ENCODE data around the gene DRC1. TPM values are rescaled to one million over a fixed set of nuclear protein-coding genes. Genes with fewer than 3 reads are reported as not detected.

The DRC1 gene
- total RNA-seq, 3 donors from 2014 or later (not counting 1 experiment from before 2014, with no cell fraction given): not detected

DNA sequence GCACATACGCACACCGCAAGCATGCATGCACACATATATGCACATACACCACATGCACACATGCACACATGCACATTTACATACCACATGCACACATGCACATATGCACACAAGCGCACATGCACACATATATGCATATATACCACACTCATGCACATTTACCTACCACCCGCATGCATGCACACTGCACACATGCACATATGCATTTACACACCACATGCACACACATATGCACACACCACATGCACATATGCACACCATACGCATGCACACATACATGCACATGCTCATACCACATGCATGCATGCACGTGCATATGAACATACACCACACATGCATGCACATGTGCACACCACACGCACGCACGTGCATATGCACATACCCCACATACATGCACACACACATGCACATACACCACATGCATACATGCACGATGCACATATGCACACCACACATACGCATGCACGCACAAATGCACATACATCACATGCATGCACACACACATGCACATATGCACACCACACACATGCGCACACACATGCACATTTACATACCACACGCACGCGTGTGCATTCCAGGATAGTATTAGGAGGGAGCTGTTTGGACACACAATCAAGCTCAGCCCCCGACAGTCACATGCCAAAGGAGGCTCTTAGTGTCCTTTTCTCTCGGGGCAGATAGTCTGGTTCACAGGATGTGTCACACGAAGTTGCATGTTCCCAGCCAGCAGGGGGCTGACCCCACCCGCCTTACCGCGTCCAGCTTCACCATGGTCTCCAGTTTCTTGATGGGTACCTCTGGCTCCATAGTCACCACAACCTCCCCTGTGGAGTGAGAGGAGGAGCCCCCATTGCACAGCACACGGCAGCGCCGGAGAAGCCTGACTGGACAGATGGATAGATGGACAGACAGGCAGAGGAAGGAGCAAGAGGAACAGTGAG, 70.3 kb downstream of the DRC1 start:
- Histone ChIP-seq H3K4me1 (ENCODE audit: control insufficient read depth, insufficient read depth, low read length) (no peaks in the 10 kb centered on the region), H3K27me3 (ENCODE audit: control insufficient read depth, insufficient read depth, low read length) (no peaks in the 10 kb centered on the region), H3K4me3 (ENCODE audit: low read length) (no peak overlapping the region), H3K9me3 (ENCODE audit: control insufficient read depth, insufficient read depth, low read length) (peaks cover 9% of the 10 kb centered on the region), H3K36me3 (ENCODE audit: control insufficient read depth, insufficient read depth, low read length) (no peaks in the 10 kb centered on the region), H3K27ac (ENCODE audit: low read length) (no peak overlapping the region)
- no peak overlapping the region for H3K4me3 Mint-ChIP-seq
- DNase-seq (no peak), ATAC-seq (peak in 1 of 3 donors; percentile 25)
- no peaks in the 10 kb centered on the region for H3K36me3 Mint-ChIP-seq
- H3K4me1 Mint-ChIP-seq: no peaks in the 10 kb centered on the region
- H3K9me3 Mint-ChIP-seq: peaks cover 2 to 4% of the 10 kb centered on the region in 2 donors
- 92% methylated on average over 25 of the region's 25 CpGs for WGBS (ENCODE audit: insufficient coverage)
- H3K27ac Mint-ChIP-seq: no peak overlapping the region
- intact Hi-C loops (cut with micrococcal nuclease): no loop called here
- TF ChIP-seq, protein P1, sequence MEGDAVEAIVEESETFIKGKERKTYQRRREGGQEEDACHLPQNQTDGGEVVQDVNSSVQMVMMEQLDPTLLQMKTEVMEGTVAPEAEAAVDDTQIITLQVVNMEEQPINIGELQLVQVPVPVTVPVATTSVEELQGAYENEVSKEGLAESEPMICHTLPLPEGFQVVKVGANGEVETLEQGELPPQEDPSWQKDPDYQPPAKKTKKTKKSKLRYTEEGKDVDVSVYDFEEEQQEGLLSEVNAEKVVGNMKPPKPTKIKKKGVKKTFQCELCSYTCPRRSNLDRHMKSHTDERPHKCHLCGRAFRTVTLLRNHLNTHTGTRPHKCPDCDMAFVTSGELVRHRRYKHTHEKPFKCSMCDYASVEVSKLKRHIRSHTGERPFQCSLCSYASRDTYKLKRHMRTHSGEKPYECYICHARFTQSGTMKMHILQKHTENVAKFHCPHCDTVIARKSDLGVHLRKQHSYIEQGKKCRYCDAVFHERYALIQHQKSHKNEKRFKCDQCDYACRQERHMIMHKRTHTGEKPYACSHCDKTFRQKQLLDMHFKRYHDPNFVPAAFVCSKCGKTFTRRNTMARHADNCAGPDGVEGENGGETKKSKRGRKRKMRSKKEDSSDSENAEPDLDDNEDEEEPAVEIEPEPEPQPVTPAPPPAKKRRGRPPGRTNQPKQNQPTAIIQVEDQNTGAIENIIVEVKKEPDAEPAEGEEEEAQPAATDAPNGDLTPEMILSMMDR (IDR thresholded peaks at IDR 0.05): no peak
- H3K27me3 Mint-ChIP-seq (ENCODE audit: low read depth in 2 of 2): no peaks in the 10 kb centered on the region

DNA sequence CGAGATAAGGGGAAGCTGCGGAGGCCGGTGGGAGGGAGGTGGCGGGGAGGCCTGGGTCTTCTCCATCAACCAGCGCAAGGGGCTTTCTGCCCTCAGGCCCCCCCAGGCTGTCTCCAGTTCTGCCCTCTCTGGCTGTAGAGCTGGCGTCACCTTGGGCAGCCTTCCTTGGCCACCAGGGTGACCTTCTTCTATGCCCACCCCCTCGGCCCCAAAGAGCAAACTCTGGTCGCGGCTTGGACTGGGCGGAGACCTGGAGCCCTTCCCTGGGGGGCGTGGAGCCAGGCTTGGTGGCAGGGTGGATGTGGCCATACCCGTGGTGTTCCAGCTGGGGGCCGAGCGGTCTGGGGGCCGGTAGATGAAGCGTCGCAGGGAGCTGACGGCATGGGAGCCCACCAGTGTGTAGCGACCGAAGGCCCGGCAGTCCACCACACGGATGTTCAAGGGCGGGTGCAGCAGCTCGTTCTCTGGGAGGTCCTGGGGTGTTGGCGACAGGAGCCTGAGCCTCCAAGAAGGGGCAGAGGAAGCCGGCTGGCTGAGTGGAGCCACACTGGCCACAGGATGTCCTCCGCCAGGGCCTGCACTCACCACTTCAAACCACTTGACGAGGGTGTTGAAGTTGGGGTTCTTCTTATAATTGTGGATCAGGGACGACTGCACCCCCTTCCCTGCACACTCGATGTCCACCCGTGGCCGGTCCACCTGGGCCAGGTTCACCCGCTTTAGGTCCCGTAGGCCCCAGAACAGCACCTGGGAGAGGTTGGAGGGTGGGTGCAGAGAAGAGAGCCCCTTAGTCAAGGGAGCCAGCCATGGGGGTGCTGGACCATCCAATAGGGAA, 71.3 kb downstream of the DRC1 start:
- WGBS (ENCODE audit: insufficient coverage): 90% methylated on average over 33 of the region's 34 CpGs
- Histone ChIP-seq H3K9me3 (ENCODE audit: control insufficient read depth, insufficient read depth, low read length) (peaks cover 9% of the 10 kb centered on the region), H3K4me1 (ENCODE audit: control insufficient read depth, insufficient read depth, low read length) (peaks cover 7% of the 10 kb centered on the region), H3K4me3 (ENCODE audit: low read length) (no peak overlapping the region), H3K27ac (ENCODE audit: low read length) (no peak overlapping the region), H3K27me3 (ENCODE audit: control insufficient read depth, insufficient read depth, low read length) (no peaks in the 10 kb centered on the region), H3K36me3 (ENCODE audit: control insufficient read depth, insufficient read depth, low read length) (no peaks in the 10 kb centered on the region)
- TF ChIP-seq, protein P1 (IDR thresholded peaks at IDR 0.05): no peak
- intact Hi-C loops (cut with micrococcal nuclease): no loop called here
- ATAC-seq: no peak
- DNase-seq: no peak
- no peaks in the 10 kb centered on the region for H3K36me3 Mint-ChIP-seq
- H3K27ac Mint-ChIP-seq: no peak overlapping the region
- no peak overlapping the region for H3K4me3 Mint-ChIP-seq
- H3K4me1 Mint-ChIP-seq: peaks cover 5 to 7% of the 10 kb centered on the region in 2 donors
- no peaks in the 10 kb centered on the region for H3K27me3 Mint-ChIP-seq (ENCODE audit: low read depth in 2 of 2)
- peaks cover 2 to 4% of the 10 kb centered on the region in 2 donors for H3K9me3 Mint-ChIP-seq

DNA sequence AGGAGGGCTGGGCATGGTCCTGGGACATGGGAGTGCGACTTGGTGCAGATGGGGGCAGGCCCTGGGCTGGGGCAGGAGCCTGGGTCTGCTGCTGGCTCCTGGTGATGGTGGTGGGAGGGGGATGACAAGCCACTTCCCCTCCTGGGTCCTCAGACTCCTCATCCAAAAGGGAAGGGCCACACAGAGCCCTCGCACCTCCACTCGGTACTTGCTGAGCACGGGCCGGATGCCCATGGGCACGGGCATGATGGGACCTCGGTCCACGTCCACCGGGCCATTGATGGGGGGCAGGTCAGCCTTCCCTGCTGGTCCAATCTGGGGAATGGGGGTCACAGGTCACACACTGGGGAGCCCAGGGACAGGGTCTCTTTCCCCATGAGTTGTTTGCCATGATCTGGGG, 72.1 kb downstream of the DRC1 start:
- ATAC-seq (no peak), DNase-seq (no peak)
- no peak overlapping the region for H3K27ac Mint-ChIP-seq
- H3K9me3 ChIP-seq (ENCODE audit: control insufficient read depth, insufficient read depth, low read length): peaks cover 9% of the 10 kb centered on the region
- H3K4me1 ChIP-seq (ENCODE audit: control insufficient read depth, insufficient read depth, low read length): peaks cover 7% of the 10 kb centered on the region
- no peak overlapping the region for H3K4me3 ChIP-seq (ENCODE audit: low read length)
- intact Hi-C loops (cut with micrococcal nuclease): no loop called here
- no peak overlapping the region for H3K27ac ChIP-seq (ENCODE audit: low read length)
- no peaks in the 10 kb centered on the region for H3K36me3 Mint-ChIP-seq
- H3K27me3 Mint-ChIP-seq (ENCODE audit: low read depth in 2 of 2): no peaks in the 10 kb centered on the region
- peaks cover 0 to 4% of the 10 kb centered on the region in 2 donors for H3K9me3 Mint-ChIP-seq
- H3K4me1 Mint-ChIP-seq: peaks cover 5 to 7% of the 10 kb centered on the region in 2 donors
- TF ChIP-seq, protein P1 (IDR thresholded peaks at IDR 0.05): no peak
- 89% methylated on average over 9 of the region's 9 CpGs for WGBS (ENCODE audit: insufficient coverage)
- H3K4me3 Mint-ChIP-seq: no peak overlapping the region
- H3K27me3 ChIP-seq (ENCODE audit: control insufficient read depth, insufficient read depth, low read length): no peaks in the 10 kb centered on the region
- H3K36me3 ChIP-seq (ENCODE audit: control insufficient read depth, insufficient read depth, low read length): no peaks in the 10 kb centered on the region
